HT1080 (cell line): Measurements from ENCODE around the gene STK24. TPM values are rescaled to one million over a fixed set of nuclear protein-coding genes. Genes with fewer than 3 reads are reported as not detected.

ENCODE experiments used
- total RNA-seq: library from RNA; depleted of rRNA; stranded (reverse); fragments of >200 nt; shearing (Covaris generic); gene quantifications from 2 replicates; pipeline ENCODE4 v1.2.3, GENCODE V29; 2014; rRNA removed

Gene STK24
- total RNA-seq, 1 experiment from 2014 or later, result 81.7 TPM

Other genes with a start within 250 kb of the STK24 start
- gene SLC15A1, start 175.6 kb upstream of the STK24 start, total RNA-seq, result not detected in 2 replicates